GM18502 (cell line): Measurements from ENCODE around the gene PGLYRP2.
"Not testable (repeated sequence)": the region's sequence is repeated elsewhere in the genome, so short reads cannot be mapped to it uniquely, and the experiment has no call there.

Source experiments
- ATAC-seq: cut with Tn5 transposase; IDR thresholded peaks from one replicate; pipeline ENCODE4 v1.9.1; 2021; ENCODE audit warnings: mild to moderate bottlenecking; ENCODE audit not compliant: unreplicated experiment, poor library complexity

The PGLYRP2 gene

DNA sequence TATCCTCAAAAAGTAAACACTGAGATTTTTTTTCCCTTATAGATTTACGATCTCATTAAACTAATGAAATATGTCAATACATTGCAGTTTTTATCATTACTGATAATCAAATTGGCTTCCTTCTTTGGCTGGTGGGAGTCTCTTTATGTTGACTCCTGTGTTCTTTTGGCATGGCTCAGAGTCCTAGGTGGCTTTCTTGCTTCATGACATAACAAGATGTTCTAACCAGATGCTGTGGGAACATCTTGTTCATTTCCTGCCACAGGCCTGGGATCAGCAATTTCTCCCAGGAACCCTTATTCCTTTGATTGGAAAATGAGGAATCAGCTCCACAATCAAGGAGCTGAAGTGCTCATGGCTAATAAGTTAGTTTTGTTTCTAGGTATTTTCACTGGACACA lies 15.8 kb upstream of the PGLYRP2 start:
- ATAC-seq, result no peak

DNA sequence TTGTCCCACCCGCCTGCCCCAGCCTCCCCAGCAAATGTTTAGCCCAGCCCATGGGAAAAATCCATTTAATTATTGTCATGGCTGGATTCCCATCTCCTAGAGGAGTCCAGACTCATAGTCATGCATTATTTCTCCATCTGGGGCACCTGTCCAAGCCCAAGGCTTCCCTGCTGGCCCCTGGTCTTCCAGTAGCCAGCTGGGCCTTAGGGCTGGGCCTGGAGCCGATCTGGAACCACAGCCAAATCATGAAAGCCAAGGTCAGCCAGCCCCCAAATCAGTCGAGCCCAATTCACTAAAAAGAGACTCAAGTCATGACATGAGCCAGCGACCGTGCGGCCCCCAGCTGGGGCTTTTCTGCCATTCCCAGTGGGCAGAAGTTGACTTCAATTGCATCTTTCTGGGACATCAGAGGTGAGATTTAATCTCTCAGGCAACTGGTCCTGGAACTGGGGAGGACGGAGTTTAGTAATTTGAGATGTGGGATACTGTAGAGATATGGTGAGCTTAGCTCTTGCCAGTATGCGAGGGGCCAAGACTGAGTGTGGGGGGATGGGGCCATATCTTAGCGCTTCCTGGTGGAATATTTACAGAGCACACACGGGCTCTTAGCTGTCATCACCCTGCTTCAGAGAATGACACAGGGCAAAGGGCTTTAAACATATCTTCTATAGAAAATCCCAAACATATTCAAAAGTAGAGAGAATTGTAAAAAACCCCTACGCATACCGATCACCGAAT lies 9.4 kb upstream of the PGLYRP2 start:
- ATAC-seq, result no peak

GRCh38 chr19:15487038-15487437 lies 7.7 kb upstream of the PGLYRP2 start:
- no peak for ATAC-seq

- not testable (repeated sequence) for ATAC-seq
Measured at GRCh38 chr19:15485768-15486167, 6.5 kb upstream of the PGLYRP2 start.

GRCh38 chr19:15480996-15481395 lies 1.7 kb upstream of the PGLYRP2 start:
- ATAC-seq, result not testable (repeated sequence)

DNA sequence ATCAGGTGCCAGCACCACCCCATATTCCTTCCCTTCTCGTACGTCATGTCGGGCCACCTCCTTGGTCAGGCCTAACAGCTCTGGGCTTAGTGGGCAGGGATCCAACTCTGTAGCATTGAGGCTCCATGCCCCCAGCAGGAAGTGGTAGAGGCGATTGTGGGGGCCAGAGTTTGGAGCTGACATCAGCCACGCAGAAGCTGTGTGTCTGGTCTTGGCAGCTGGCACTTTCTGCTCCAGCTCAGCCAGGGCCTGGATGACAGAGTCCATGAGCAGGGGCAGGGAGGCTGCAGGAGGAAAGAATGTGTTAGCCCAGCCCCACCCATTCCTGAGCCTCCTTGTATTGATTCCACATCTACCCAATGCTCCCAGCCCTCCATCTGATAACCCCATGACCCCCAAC lies 3.0 kb downstream of the PGLYRP2 start:
- ATAC-seq, result no peak

DNA sequence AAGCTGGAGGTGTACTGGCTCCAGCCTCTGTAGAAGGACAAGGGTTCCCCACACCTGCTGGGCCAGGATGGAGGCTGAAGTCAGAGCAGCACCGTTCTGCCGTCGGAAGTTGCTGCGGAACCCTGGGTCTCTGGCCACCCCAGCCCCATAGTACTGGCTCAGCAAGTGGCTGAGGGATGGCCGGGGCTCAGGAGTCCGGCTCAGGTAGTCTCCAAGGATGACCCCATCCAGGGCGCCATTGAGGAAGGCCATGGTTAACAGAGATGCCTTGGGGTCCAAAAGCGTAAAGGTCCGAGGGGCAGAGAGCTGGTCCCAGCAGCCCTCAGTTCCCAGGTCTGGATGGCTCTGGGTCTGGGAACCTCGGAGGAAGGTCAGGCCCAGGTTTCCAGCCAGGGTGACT lies 3.7 kb downstream of the PGLYRP2 start:
- ATAC-seq, result no peak

DNA sequence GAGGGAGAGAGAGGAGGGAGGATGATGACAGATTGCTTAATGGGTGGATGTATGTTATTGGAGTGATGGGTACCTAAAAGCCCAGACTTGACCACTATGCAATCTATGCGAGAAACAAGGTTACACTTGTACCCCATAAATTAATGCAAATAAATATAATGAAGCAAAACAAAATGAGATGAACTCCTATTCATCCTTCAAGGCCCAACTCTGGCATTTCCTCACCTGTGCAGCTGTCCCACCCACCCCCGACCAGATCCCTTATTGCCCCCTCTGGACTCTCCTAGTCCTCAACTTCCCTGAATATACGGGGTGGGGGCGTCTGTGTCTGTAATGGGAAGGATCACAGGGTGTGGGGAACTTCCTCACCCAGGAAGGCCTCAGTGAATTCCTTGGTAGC lies 4.1 kb downstream of the PGLYRP2 start:
- no peak for ATAC-seq

- not testable (repeated sequence) for ATAC-seq
Measured at GRCh38 chr19:15473821-15474220, 5.5 kb downstream of the PGLYRP2 start.

GRCh38 chr19:15471639-15472101 lies 7.6 kb downstream of the PGLYRP2 start:
- no peak for ATAC-seq

GRCh38 chr19:15469513-15470297 lies 9.6 kb downstream of the PGLYRP2 start:
- no peak for ATAC-seq

GRCh38 chr19:15468675-15469512 lies 10.4 kb downstream of the PGLYRP2 start:
- ATAC-seq, result no peak

- no peak for ATAC-seq
Measured at GRCh38 chr19:15467734-15468214, 11.5 kb downstream of the PGLYRP2 start.

DNA sequence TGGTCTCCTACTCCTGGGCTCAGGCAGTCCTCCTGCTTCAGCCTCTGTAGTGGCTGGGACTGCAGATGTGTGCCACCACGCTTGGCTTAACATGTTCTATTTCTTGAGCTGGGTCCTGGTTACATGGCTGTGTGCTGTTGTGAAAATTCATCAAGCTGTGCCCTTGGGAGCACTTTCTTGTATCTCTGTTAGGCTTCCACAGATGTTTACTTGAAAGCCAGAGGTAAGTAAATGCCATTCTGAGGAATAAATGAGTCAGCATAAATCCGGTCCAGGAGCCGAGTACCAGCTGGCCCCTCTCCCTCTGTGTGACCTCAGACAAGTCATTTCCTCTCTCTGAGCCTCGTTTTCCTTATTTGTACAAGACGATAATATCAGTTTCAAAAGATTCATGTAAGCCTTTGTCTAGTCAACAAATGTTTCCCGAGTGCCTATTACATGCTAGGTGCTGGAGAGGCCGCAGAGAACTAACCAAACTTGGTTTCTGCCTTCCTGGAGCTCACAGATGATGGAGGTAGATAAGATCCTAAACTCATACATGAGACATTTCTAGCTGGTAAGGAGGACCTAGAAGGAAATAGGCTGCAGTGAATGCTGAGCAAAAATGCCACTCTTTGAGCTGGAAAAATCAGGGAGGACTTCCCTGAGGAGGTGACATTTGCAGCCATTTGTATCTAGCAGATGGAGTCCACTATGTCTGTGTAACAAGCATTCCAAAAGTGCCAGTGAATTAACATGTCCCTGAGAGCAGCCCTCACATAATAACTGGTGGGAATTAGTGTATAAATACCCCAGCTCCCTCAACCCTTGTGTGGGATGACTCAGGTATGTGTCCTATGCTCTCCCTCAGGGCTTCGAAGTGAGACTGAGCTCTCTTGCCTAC lies 12.2 kb downstream of the PGLYRP2 start:
- ATAC-seq, result peak; percentile 58

DNA sequence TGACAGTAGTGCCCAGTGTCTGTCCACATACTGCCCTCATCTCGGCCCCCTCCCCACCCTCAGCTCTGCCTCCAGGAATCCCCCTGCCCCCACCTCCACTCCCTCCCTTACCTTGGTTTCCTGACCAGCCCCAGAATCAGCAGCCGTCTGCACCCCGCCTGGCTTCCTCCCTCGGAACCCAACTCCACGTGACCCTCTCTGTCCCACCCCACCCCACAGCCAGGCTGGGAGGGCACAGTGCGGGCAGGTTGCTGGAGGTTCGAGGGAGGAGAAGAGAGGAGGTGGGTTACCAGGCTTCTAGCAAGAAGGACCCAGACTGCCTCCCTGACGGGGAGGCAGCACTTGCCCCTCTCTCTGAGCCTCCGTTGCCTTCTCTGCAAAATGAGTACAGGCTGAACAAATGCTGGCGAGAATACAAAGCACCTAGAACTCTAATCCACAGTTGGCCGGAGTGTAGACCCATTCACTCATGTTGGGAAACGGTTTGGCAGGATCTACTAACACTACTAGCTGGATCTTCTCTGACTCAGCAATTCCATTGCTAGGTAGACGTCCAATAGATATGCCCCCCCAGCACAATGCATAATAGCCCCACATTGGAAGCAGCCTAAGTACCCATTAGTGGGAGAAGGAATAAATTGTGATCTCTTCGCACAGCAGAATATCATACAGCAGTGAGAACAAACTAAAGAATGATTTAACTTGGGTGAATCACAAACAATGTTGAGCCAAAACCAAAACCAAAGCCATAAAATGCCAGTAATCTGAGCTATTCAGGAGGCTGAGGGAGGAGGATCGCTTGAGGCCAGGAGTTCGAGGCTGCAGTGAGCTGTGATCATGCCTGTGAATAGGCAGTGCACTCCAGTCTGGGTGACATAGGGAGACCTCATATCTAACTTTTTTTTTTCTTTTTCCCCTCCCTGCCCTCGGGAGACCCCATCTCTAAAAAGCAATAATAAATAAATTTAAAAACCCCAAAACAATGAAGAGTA lies 14.6 kb downstream of the PGLYRP2 start, which contains the start of gene RASAL3:
TSS of gene RASAL3 (minus strand) at position 151 of the 992 bp plus-strand sequence. CDS start 186 bp downstream, outside the sequence.
- ATAC-seq, result peak; percentile 48

DNA sequence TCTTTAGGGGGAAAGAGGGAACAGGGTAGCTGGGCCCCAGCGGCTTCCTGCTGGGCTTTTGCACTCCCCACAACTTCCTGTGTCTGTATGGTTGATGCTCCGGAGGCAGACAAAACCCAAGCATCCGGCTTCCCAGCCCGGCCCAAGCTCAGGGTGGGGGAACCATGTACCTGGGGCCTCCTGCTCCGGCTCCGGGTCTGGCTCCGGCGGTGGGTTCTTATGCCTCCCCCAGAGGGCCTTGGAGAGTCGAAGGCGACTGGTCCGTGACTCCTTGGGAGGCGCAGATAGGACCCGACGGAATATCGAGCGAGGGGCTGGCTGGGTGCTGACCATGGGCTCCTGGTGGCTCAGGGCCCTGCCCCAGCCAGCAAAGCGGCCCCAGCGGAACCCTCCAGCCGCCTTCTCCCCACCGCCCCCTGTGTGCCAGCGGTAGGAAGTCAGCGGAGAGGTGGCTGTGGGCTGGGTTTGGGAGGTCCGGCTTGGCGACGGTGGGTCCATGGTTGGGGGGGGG lies 15.4 kb downstream of the PGLYRP2 start:
- ATAC-seq, result peak; percentile 48

GRCh38 chr19:15461694-15462093 lies 17.6 kb downstream of the PGLYRP2 start:
- ATAC-seq, result no peak
